ENCODE data around the gene OR2V1.

The OR2V1 gene

DNA sequence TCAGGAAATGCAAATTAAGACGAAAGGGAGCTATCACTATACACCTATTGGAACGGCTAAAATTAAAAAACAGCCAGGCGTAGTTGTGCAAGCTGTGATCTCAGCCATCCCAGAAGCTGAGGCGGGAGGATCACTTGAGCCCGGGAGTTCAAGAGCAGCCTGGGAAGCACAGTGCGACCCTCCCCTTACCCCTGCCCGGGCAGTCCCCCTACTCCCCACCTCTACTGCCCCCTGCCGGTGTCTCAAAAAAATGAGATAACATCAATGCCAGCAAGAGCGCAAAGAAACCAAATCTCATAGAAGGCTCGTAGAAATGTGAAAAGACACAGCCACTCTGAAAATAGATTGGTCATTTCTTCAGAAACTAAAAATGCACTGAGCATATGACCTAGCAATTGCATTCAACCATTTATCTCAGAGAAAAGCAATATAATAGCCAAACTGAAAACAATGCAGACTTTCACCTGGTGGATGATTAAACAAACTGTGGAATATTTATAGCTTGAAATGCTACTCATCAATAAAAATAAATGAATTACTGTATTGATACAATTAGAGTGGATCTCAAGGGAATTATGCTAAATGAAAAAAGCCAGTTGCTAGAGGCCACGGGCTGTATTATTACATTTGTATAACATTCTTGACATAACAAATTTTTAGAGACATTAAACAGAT, 37.0 kb upstream of the OR2V1 start:
- TF ChIP-seq EZH2 (IDR thresholded peaks at IDR 0.05; ENCODE audit: borderline replicate concordance, low read depth, low read length, severe bottlenecking): no peak
- TF ChIP-seq, protein P1, sequence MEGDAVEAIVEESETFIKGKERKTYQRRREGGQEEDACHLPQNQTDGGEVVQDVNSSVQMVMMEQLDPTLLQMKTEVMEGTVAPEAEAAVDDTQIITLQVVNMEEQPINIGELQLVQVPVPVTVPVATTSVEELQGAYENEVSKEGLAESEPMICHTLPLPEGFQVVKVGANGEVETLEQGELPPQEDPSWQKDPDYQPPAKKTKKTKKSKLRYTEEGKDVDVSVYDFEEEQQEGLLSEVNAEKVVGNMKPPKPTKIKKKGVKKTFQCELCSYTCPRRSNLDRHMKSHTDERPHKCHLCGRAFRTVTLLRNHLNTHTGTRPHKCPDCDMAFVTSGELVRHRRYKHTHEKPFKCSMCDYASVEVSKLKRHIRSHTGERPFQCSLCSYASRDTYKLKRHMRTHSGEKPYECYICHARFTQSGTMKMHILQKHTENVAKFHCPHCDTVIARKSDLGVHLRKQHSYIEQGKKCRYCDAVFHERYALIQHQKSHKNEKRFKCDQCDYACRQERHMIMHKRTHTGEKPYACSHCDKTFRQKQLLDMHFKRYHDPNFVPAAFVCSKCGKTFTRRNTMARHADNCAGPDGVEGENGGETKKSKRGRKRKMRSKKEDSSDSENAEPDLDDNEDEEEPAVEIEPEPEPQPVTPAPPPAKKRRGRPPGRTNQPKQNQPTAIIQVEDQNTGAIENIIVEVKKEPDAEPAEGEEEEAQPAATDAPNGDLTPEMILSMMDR (IDR thresholded peaks at IDR 0.05; ENCODE audit: borderline replicate concordance, extremely low read depth, low read length, poor library complexity, severe bottlenecking): peak; percentile 58
- Histone ChIP-seq H3K4me2 (ENCODE audit: insufficient read depth, low read length) (no peak overlapping the region), H4K20me1 (ENCODE audit: insufficient read depth, low read length) (no peaks in the 10 kb centered on the region), H3K27me3 (ENCODE audit: insufficient read depth, low read length, poor library complexity) (peaks cover 4% of the 10 kb centered on the region), H3K4me1 (ENCODE audit: insufficient read depth, low read length) (no peaks in the 10 kb centered on the region; the same call in 1 of the 2 replicates), H3K36me3 (ENCODE audit: insufficient read depth, low read length) (no peaks in the 10 kb centered on the region), H2AFZ (ENCODE audit: low read depth, low read length) (no peak overlapping the region), H3K27ac (ENCODE audit: low read length) (no peak overlapping the region), H3K4me3 (ENCODE audit: low read depth in 1 of 2, low read length in 2 of 2) (no peak overlapping the region), H3K9ac (ENCODE audit: low read depth, low read length) (no peak overlapping the region), H3K9me3 (ENCODE audit: insufficient read depth, low read length, severe bottlenecking) (no peaks in the 10 kb centered on the region), H3K79me2 (ENCODE audit: insufficient read depth, low read length) (no peaks in the 10 kb centered on the region)
- peak; percentile 42; the same call in 1 of the 3 replicates for ATAC-seq (ENCODE audit: insufficient read depth, low read depth)
- peak; percentile 39 for DNase-seq

DNA sequence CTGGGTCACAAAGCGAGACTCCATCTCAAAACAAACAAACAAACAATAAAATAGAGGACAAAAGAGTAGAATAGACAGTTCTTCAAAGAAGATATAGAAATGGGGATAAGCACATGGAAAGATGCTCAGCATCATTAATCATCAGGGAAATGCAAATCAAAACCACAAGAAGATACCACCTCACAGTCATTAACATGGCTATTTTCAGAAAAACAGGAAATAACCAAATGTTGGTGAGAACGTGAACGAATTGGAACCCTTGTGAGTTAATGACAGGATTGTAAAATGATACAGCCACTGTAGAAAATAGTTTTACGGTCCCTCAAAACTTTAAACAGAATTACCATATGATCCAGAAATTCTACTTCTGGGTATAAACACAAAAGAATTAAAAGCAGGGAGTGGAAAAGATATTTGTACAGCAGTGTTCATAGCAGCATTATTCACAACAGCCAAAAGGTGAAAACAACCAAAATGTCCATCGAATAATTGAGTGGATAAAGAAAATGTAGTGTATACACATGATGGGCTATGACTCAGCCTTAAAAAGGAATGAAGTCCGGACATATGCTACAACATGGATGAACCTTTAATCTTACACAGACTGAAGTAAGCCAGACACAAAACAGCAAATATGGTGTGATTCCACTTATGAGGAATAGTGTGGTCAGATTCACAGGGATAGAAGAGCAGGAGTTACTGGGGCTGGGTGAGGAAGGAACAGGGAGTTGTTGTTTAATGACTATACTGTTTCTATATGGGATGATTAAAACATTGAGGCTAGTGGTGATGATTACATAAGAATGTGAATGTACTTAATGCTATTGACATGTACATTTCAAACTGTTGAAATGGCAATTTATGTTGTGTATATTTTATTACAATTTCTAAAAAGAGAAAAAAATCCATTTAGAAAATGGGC, 36.1 kb upstream of the OR2V1 start:
- no peaks in the 10 kb centered on the region for H4K20me1 ChIP-seq (ENCODE audit: insufficient read depth, low read length)
- no peak overlapping the region for H3K27ac ChIP-seq (ENCODE audit: low read length)
- TF ChIP-seq, protein P1 (IDR thresholded peaks at IDR 0.05; ENCODE audit: borderline replicate concordance, extremely low read depth, low read length, poor library complexity, severe bottlenecking): no peak
- no peak for TF ChIP-seq EZH2 (IDR thresholded peaks at IDR 0.05; ENCODE audit: borderline replicate concordance, low read depth, low read length, severe bottlenecking)
- DNase-seq: no peak
- no peak overlapping the region for H3K4me3 ChIP-seq (ENCODE audit: low read depth in 1 of 2, low read length in 2 of 2)
- H3K9ac ChIP-seq (ENCODE audit: low read depth, low read length): no peak overlapping the region
- H3K36me3 ChIP-seq (ENCODE audit: insufficient read depth, low read length): no peaks in the 10 kb centered on the region
- H3K4me1 ChIP-seq (ENCODE audit: insufficient read depth, low read length): peaks cover 5% of the 10 kb centered on the region
- no peak for ATAC-seq (ENCODE audit: insufficient read depth, low read depth)
- H2AFZ ChIP-seq (ENCODE audit: low read depth, low read length): no peak overlapping the region
- H3K79me2 ChIP-seq (ENCODE audit: insufficient read depth, low read length): no peaks in the 10 kb centered on the region
- peaks cover 4% of the 10 kb centered on the region for H3K27me3 ChIP-seq (ENCODE audit: insufficient read depth, low read length, poor library complexity)
- H3K9me3 ChIP-seq (ENCODE audit: insufficient read depth, low read length, severe bottlenecking): no peaks in the 10 kb centered on the region
- no peak overlapping the region for H3K4me2 ChIP-seq (ENCODE audit: insufficient read depth, low read length)

- DNase-seq (no peak), ATAC-seq (ENCODE audit: insufficient read depth, low read depth) (no peak)
- H3K36me3 ChIP-seq (ENCODE audit: insufficient read depth, low read length): no peaks in the 10 kb centered on the region
- no peaks in the 10 kb centered on the region for H3K9me3 ChIP-seq (ENCODE audit: insufficient read depth, low read length, severe bottlenecking)
- no peak overlapping the region for H3K4me3 ChIP-seq (ENCODE audit: low read depth in 1 of 2, low read length in 2 of 2)
- no peak overlapping the region for H3K4me2 ChIP-seq (ENCODE audit: insufficient read depth, low read length)
- TF ChIP-seq EZH2 (IDR thresholded peaks at IDR 0.05; ENCODE audit: borderline replicate concordance, low read depth, low read length, severe bottlenecking): no peak
- TF ChIP-seq, protein P1 (IDR thresholded peaks at IDR 0.05; ENCODE audit: borderline replicate concordance, extremely low read depth, low read length, poor library complexity, severe bottlenecking): no peak
- H3K27ac ChIP-seq (ENCODE audit: low read length): no peak overlapping the region
- no peak overlapping the region for H2AFZ ChIP-seq (ENCODE audit: low read depth, low read length)
- peaks cover 25% of the 10 kb centered on the region for H3K4me1 ChIP-seq (ENCODE audit: insufficient read depth, low read length)
- H3K27me3 ChIP-seq (ENCODE audit: insufficient read depth, low read length, poor library complexity): peaks cover 4% of the 10 kb centered on the region
- H3K9ac ChIP-seq (ENCODE audit: low read depth, low read length): no peak overlapping the region
- H4K20me1 ChIP-seq (ENCODE audit: insufficient read depth, low read length): no peaks in the 10 kb centered on the region
- H3K79me2 ChIP-seq (ENCODE audit: insufficient read depth, low read length): no peaks in the 10 kb centered on the region
Measured at GRCh38 chr5:181164076-181164952, 33.3 kb upstream of the OR2V1 start.
